H1 (cell line): ENCODE results near the gene GRIA2. TPM values are rescaled to one million over a fixed set of nuclear protein-coding genes. Genes with fewer than 3 reads are reported as not detected.
A peak's percentile ranks its signal among the peaks of the same experiment; 100 is the strongest.
"Not testable (repeated sequence)": the region's sequence is repeated elsewhere in the genome, so short reads cannot be mapped to it uniquely, and the experiment has no call there.

Experiments
- CTCF ChIA-PET: fragments of 300-600 bp; sonication (Branson Sonifier 250); formaldehyde crosslinking; loops from one replicate; lab custom pipeline; 2021; ENCODE audit not compliant: partially characterized antibody; lab: Charles Lee
- POLR2A ChIA-PET: fragments of 300-600 bp; sonication (Branson Sonifier 250); formaldehyde crosslinking; loops from one replicate; lab custom pipeline; 2021; ENCODE audit warnings: inconsistent platforms; ENCODE audit not compliant: partially characterized antibody; lab: Charles Lee
- DNase-seq, 2 experiments: peaks; one replicate each; pipeline versions ENCODE4 v3.0.0 to v3.0.0-alpha.2; 2010 to 2022; ENCODE audit warnings: low spot score in 2 of 2, low read depth in 1 of 2, mixed read lengths in 1 of 2
- FAIRE-seq: peaks from 2 replicates; lab custom pipeline; 2011; peaks lifted over from hg19 to GRCh38; lab: Jason Lieb, UNC
- H2AFZ ChIP-seq: 2 replicates; pipeline ENCODE4 v1.8.1; 2012; ENCODE audit warnings: low read length, inconsistent platforms
- H2AK5ac ChIP-seq: 2 replicates; pipeline ENCODE4 v1.6.1; 2013; ENCODE audit warnings: low read depth, low read length
- H2BK120ac ChIP-seq: replicated peaks from 2 replicates; pipeline ENCODE3; 2013; ENCODE audit warnings: low read depth, low read length, inconsistent platforms
- H2BK12ac ChIP-seq: 2 replicates; pipeline ENCODE4 v1.6.1; 2013; ENCODE audit warnings: low read depth, low read length
- H2BK15ac ChIP-seq: 2 replicates; pipeline ENCODE4 v1.6.1; 2013; ENCODE audit warnings: low read length
- H2BK20ac ChIP-seq: 2 replicates; pipeline ENCODE4 v1.6.1; 2013; ENCODE audit warnings: low read length
- H2BK5ac ChIP-seq: 2 replicates; pipeline ENCODE4 v1.6.1; 2013; ENCODE audit warnings: low read depth, low read length
- H3K14ac ChIP-seq: 2 replicates; pipeline ENCODE4 v1.6.1; 2013; ENCODE audit warnings: inconsistent platforms; ENCODE audit not compliant: insufficient read length
- H3K18ac ChIP-seq: 2 replicates; pipeline ENCODE4 v1.6.1; 2013; ENCODE audit warnings: low read length; ENCODE audit errors: extremely low read depth
- H3K23ac ChIP-seq: 2 replicates; pipeline ENCODE4 v1.6.1; 2013; ENCODE audit warnings: inconsistent platforms; ENCODE audit not compliant: insufficient read length
- H3K23me2 ChIP-seq: 2 replicates; pipeline ENCODE4 v1.6.1; 2013; ENCODE audit warnings: low read depth, low read length
- H3K27ac ChIP-seq: 2 replicates; pipeline ENCODE4 v1.6.1; 2011; ENCODE audit warnings: low read depth, low read length, inconsistent platforms
- H3K27me3 ChIP-seq, 4 experiments: replicated peaks in 1 of 4; 1 replicate in 1 of 4; 2 replicates in 3 of 4; pipeline versions ENCODE4 v1.6.1 to v1.8.1; 2011 to 2013; ENCODE audit warnings: low read length in 3 of 4, mild to moderate bottlenecking in 3 of 4, inconsistent platforms in 2 of 4, mixed read lengths in 2 of 4, moderate library complexity in 1 of 4; ENCODE audit not compliant: control insufficient read depth in 3 of 4, insufficient read depth in 3 of 4; ENCODE audit errors: extremely low read depth in 1 of 4
- H3K36me3 ChIP-seq, 4 experiments: 2 replicates each; pipeline versions ENCODE4 v1.6.1 to v1.8.1; 2011 to 2013; ENCODE audit warnings: mild to moderate bottlenecking in 4 of 4, low read length in 3 of 4, moderate library complexity in 2 of 4, control low read depth in 1 of 4, inconsistent platforms in 1 of 4; ENCODE audit not compliant: insufficient read depth in 4 of 4, control insufficient read depth in 2 of 4
- H3K4ac ChIP-seq: replicated peaks from 2 replicates; pipeline ENCODE3; 2013; ENCODE audit warnings: low read length, low read depth, mixed read lengths, inconsistent platforms; ENCODE audit not compliant: insufficient read length
- H3K4me1 ChIP-seq, 4 experiments: replicated peaks in 1 of 4; 1 replicate in 1 of 4; 2 replicates in 3 of 4; pipeline versions ENCODE4 v1.6.1 to v1.8.1; 2011 to 2013; ENCODE audit warnings: low read length in 3 of 4, inconsistent platforms in 2 of 4, mixed read lengths in 1 of 4; ENCODE audit not compliant: insufficient read depth in 4 of 4, control insufficient read depth in 3 of 4
- H3K4me2 ChIP-seq, 2 experiments: 2 replicates each; pipeline versions ENCODE4 v1.6.1 to v1.8.1; 2011 to 2013; ENCODE audit warnings: low read depth in 2 of 2, low read length in 2 of 2, control low read depth in 1 of 2, inconsistent platforms in 1 of 2, mild to moderate bottlenecking in 1 of 2; ENCODE audit not compliant: insufficient read depth in 1 of 2
- H3K4me3 ChIP-seq, 4 experiments: fragments of 200-600, 300-600 bp in 1 of 4; sonication (generic), shearing (Covaris generic), sonication (Bioruptor Twin) in 1 of 4; 2 replicates each; pipeline versions ENCODE4 v1.5.1 to v1.8.1; 2011 to 2016; ENCODE audit warnings: low read length in 4 of 4, low read depth in 3 of 4, control low read depth in 2 of 4, inconsistent platforms in 2 of 4, mild to moderate bottlenecking in 2 of 4, mixed read lengths in 1 of 4, moderate library complexity in 1 of 4; ENCODE audit not compliant: insufficient read depth in 2 of 4; ENCODE audit errors: extremely low read depth in 1 of 4
- H3K56ac ChIP-seq: replicated peaks from 2 replicates; pipeline ENCODE3; 2013; ENCODE audit warnings: low read depth, mild to moderate bottlenecking, mixed read lengths, low read length, inconsistent platforms; ENCODE audit not compliant: insufficient read length
- H3K79me1 ChIP-seq: 2 replicates; pipeline ENCODE4 v1.6.1; 2013; ENCODE audit warnings: low read depth, low read length, control low read depth
- H3K79me2 ChIP-seq, 2 experiments: 2 replicates each; pipeline versions ENCODE4 v1.6.1 to v1.8.1; 2012 to 2013; ENCODE audit warnings: low read length in 2 of 2, mild to moderate bottlenecking in 2 of 2, inconsistent platforms in 1 of 2; ENCODE audit not compliant: insufficient read depth in 2 of 2, control insufficient read depth in 1 of 2
- H3K9ac ChIP-seq, 4 experiments: replicated peaks in 1 of 4; 1 replicate in 1 of 4; 2 replicates in 3 of 4; pipeline versions ENCODE4 v1.6.1 to v1.8.1; 2011 to 2013; ENCODE audit warnings: low read depth in 3 of 4, low read length in 3 of 4, control low read depth in 2 of 4, mild to moderate bottlenecking in 2 of 4, moderate library complexity in 2 of 4, inconsistent platforms in 1 of 4; ENCODE audit errors: extremely low read depth in 1 of 4
- H3K9me3 ChIP-seq, 2 experiments: 2 replicates each; pipeline versions ENCODE4 v1.6.1 to v1.8.1; 2012 to 2013; ENCODE audit warnings: mild to moderate bottlenecking in 2 of 2, moderate library complexity in 2 of 2, control low read depth in 1 of 2, inconsistent platforms in 1 of 2, low read depth in 1 of 2, low read length in 1 of 2, mixed read lengths in 1 of 2; ENCODE audit not compliant: insufficient read depth in 2 of 2
- H4K20me1 ChIP-seq, 2 experiments: replicated peaks in 1 of 2; 2 replicates each; pipeline versions ENCODE3 to v1.8.1; 2011 to 2013; ENCODE audit warnings: inconsistent platforms in 2 of 2, low read length in 2 of 2, mild to moderate bottlenecking in 1 of 2; ENCODE audit not compliant: insufficient read depth in 2 of 2, control insufficient read depth in 1 of 2
- H4K5ac ChIP-seq: 2 replicates; pipeline ENCODE4 v1.6.1; 2013; ENCODE audit warnings: low read length, low read depth, mixed read lengths, inconsistent platforms; ENCODE audit not compliant: insufficient read length
- H4K8ac ChIP-seq: 2 replicates; pipeline ENCODE4 v1.8.0; 2013; ENCODE audit warnings: mild to moderate bottlenecking, moderate library complexity, low read length, inconsistent platforms; ENCODE audit not compliant: insufficient read depth; ENCODE audit errors: extremely low read depth
- H4K91ac ChIP-seq: replicated peaks from 2 replicates; pipeline ENCODE3; 2013; ENCODE audit warnings: low read length, mixed read lengths, inconsistent platforms; ENCODE audit not compliant: insufficient read length
- RAD21 ChIP-seq, 2 experiments: IDR thresholded peaks in 1 of 2; conservative IDR thresholded peaks in 1 of 2; 2 replicates each; pipeline ENCODE4 v1.6.1; 2011; ENCODE audit warnings: low read depth in 2 of 2, low read length in 2 of 2, improper control_type of control experiment in 1 of 2, inconsistent platforms in 1 of 2, mild to moderate bottlenecking in 1 of 2, moderate library complexity in 1 of 2
- SP1 ChIP-seq: IDR thresholded peaks from 2 replicates; pipeline ENCODE4 v1.6.1; 2011; ENCODE audit warnings: low read depth, low read length
- WGBS, 2 experiments: shearing (Covaris generic) in 1 of 2; methylation state at CpG; one replicate each; pipeline versions ENCODE4 v1.1.6 to v1.1.7; 2013 to 2015; ENCODE audit warnings: low lambda C conversion rate in 2 of 2, mixed read lengths in 2 of 2, inconsistent platforms in 1 of 2, low coverage in 1 of 2, missing lambda C conversion rate in 1 of 2; ENCODE audit not compliant: insufficient replicate concordance in 2 of 2, insufficient coverage in 1 of 2, insufficient read length in 1 of 2; ENCODE audit errors: extremely low coverage in 1 of 2, missing lambda C conversion rate in 1 of 2; 5-methylcytosine and 5-hydroxymethylcytosine counted together
- polyA plus RNA-seq, 7 experiments: library from polyadenylated mRNA; depleted of rRNA in 3 of 7; stranded (reverse) in 5 of 7; unstranded in 2 of 7; fragments of >200 nt in 5 of 7; fragments of 200-250 nt in 2 of 7; gene quantifications; 1 replicate in 5 of 7; 2 replicates in 1 of 7; 4 replicates in 1 of 7; pipeline versions ENCODE4 v1.2.1 to v1.2.3, GENCODE V29; 2011 to 2013; ENCODE audit warnings: missing spikeins in 2 of 7, mixed read lengths in 2 of 7
- total RNA-seq: library from RNA; stranded (reverse); fragmentation: NEBNext Ultra II Directional; extraction: Animal tissue kit (Norgen Biotek cat#: 25700); gene quantifications from 2 replicates; pipeline ENCODE4 v1.2.1, GENCODE V29; 2021

Gene GRIA2
- total and polyA plus RNA-seq, 2 of the 8 experiments (the other 6 are each of a cell fraction or from before 2014, with no cell fraction given) = not detected

GRCh38 chr4:157172011-157172410, 48.5 kb upstream of the GRIA2 start:
- Histone ChIP-seq H2BK120ac (no peak overlapping the region), H3K79me2 (no peaks in the 10 kb centered on the region), H3K27ac (no peak overlapping the region), H2AFZ (no peak overlapping the region), H3K18ac (no peak overlapping the region), H3K4ac (no peak overlapping the region), H2BK20ac (no peak overlapping the region), H3K4me1 (no peaks in the 10 kb centered on the region), H3K79me1 (no peaks in the 10 kb centered on the region), H3K27me3 (no peaks in the 10 kb centered on the region), H4K8ac (no peak overlapping the region), H2BK15ac (no peak overlapping the region), H3K14ac (no peak overlapping the region), H4K5ac (no peak overlapping the region), H3K36me3 (no peaks in the 10 kb centered on the region), H2AK5ac (no peak overlapping the region), H3K23me2 (no peaks in the 10 kb centered on the region), H3K9me3 (no peaks in the 10 kb centered on the region), H3K4me2 (no peak overlapping the region), H3K9ac (no peak overlapping the region), H2BK5ac (no peak overlapping the region), H3K4me3 (no peak overlapping the region), H3K56ac (no peak overlapping the region), H4K20me1 (no peaks in the 10 kb centered on the region), H2BK12ac (no peak overlapping the region), H4K91ac (no peak overlapping the region), H3K23ac (no peak overlapping the region)
- 89% methylated on average over 3 of the region's 3 CpGs; no CpG with 5 or more reads in 1 of the 2 experiments for WGBS, 2 experiments
- TF ChIP-seq RAD21 (IDR thresholded peaks at IDR 0.05 in 1 of 2, conservative IDR thresholded peaks at IDR 0.05 in 1 of 2; ENCODE audit: low read depth in 2 of 2, low read length in 2 of 2) (peak in 1 of 2 experiments; percentile 38; a peak in 2 of 4 replicates), SP1 (no peak)
- no peak for FAIRE-seq
- DNase-seq = no peak
- POLR2A ChIA-PET = no interaction called here
- CTCF ChIA-PET = no interaction called here

- H4K5ac ChIP-seq, H3K4me2 ChIP-seq, FAIRE-seq, H3K18ac ChIP-seq, H3K27ac ChIP-seq, H3K9ac ChIP-seq, H2AK5ac ChIP-seq, H2AFZ ChIP-seq, H2BK15ac ChIP-seq, H3K14ac ChIP-seq, H3K9me3 ChIP-seq, H3K4me3 ChIP-seq, H3K36me3 ChIP-seq, CTCF ChIA-PET, H3K79me1 ChIP-seq, DNase-seq, H4K91ac ChIP-seq, H4K8ac ChIP-seq, H2BK5ac ChIP-seq, H3K79me2 ChIP-seq, H3K56ac ChIP-seq, H3K23ac ChIP-seq, H2BK20ac ChIP-seq, H3K4me1 ChIP-seq, H4K20me1 ChIP-seq, H2BK120ac ChIP-seq, POLR2A ChIA-PET, H3K4ac ChIP-seq, H3K23me2 ChIP-seq, H3K27me3 ChIP-seq, H2BK12ac ChIP-seq: not testable (repeated sequence)
- WGBS, 2 experiments = 75% methylated on average over 8 of the region's 14 CpGs; no CpG with 5 or more reads in 1 of the 2 experiments
Observed at GRCh38 chr4:157180268-157180667, 40.3 kb upstream of the GRIA2 start.
